K562 (cell line): Measurements from ENCODE around the gene RNF11. TPM values are rescaled to one million over a fixed set of nuclear protein-coding genes. Genes with fewer than 3 reads are reported as not detected.
A peak's percentile ranks its signal among the peaks of the same experiment; 100 is the strongest.

Experiments used
- ATAC-seq: fragments of 200-7000 bp; cut with Tn5 transposase; 3 replicates; pipeline ENCODE4 v1.9.1; 2020; ENCODE audit warnings: moderate library complexity
- BruUV-seq: library from RNA; stranded (reverse); fragments of 400-500 nt; replicated peaks from 2 replicates; lab custom pipeline; 2021; lab: Mats Ljungman, UMichigan
- CTCF ChIA-PET: fragments of 300-600 bp; formaldehyde crosslinking; extraction: SDS; loops from one replicate; lab custom pipeline; 2021; ENCODE audit warnings: low intra/inter-chr PET ratio; lab: Yijun Ruan, JAX
- POLR2A ChIA-PET: fragments of 300-600, 350-650 bp; sonication (Branson Sonifier 250); formaldehyde crosslinking; extraction: SDS; loops from one replicate; lab custom pipeline; 2021; ENCODE audit warnings: antibody characterized with exemption, inconsistent platforms; lab: Yijun Ruan, JAX
- DNase-seq, 4 experiments: peaks; one replicate each; pipeline versions ENCODE4 v3.0.0 to v3.0.0-alpha.2; 2011 to 2018; ENCODE audit warnings: low spot score in 3 of 4, mixed read lengths in 3 of 4; ENCODE audit errors: extremely low read depth in 1 of 4
- FAIRE-seq: peaks from 2 replicates; lab custom pipeline; 2011; peaks lifted over from hg19 to GRCh38; lab: Jason Lieb, UNC
- H2AFZ ChIP-seq: 2 replicates; pipeline ENCODE4 v1.6.0; 2011; ENCODE audit warnings: low read depth, low read length, control low read depth, inconsistent platforms
- H3K27ac ChIP-seq: fragments of 200-600 bp; 3 replicates; pipeline ENCODE4 v1.8.0; 2011; ENCODE audit warnings: low read depth, mild to moderate bottlenecking, control low read depth, inconsistent platforms, low read length, moderate library complexity, mixed read lengths; ENCODE audit errors: extremely low read depth
- H3K27me3 ChIP-seq, 2 experiments: fragments of 300-600 bp in 1 of 2; 2 replicates in 1 of 2; 3 replicates in 1 of 2; pipeline versions ENCODE4 v1.6.0 to v1.8.0; 2011; ENCODE audit warnings: inconsistent platforms in 2 of 2, low read length in 2 of 2, mild to moderate bottlenecking in 1 of 2, mixed read lengths in 1 of 2, moderate library complexity in 1 of 2; ENCODE audit not compliant: control insufficient read depth in 2 of 2, insufficient read depth in 2 of 2
- H3K36me3 ChIP-seq: fragments of 300-600 bp; 3 replicates; pipeline ENCODE4 v1.8.0; 2011; ENCODE audit warnings: mild to moderate bottlenecking, low read length, inconsistent platforms; ENCODE audit not compliant: control insufficient read depth, insufficient read depth
- H3K4me1 ChIP-seq, 2 experiments: fragments of 200-600 bp in 1 of 2; replicated peaks in 1 of 2; 2 replicates in 1 of 2; 3 replicates in 1 of 2; pipeline versions ENCODE4 v1.5.1 to v1.8.0; 2011; ENCODE audit warnings: inconsistent platforms in 2 of 2, low read length in 2 of 2, mild to moderate bottlenecking in 1 of 2, mixed read lengths in 1 of 2, moderate library complexity in 1 of 2; ENCODE audit not compliant: control insufficient read depth in 2 of 2, insufficient read depth in 2 of 2
- H3K4me2 ChIP-seq: 2 replicates; pipeline ENCODE4 v1.6.1; 2011; ENCODE audit warnings: low read length, control low read depth, inconsistent platforms, mixed read lengths; ENCODE audit not compliant: insufficient read depth
- H3K4me3 ChIP-seq: fragments of 200-600 bp; sonication (generic), shearing (Covaris generic); 2 replicates; pipeline ENCODE4 v1.5.1; 2016; ENCODE audit warnings: control low read depth, inconsistent platforms
- H3K79me2 ChIP-seq: fragments of 200-600 bp; 3 replicates; pipeline ENCODE4 v1.8.0; 2011; ENCODE audit warnings: low read length, inconsistent platforms; ENCODE audit not compliant: control insufficient read depth, insufficient read depth
- H3K9ac ChIP-seq, 2 experiments: 2 replicates each; pipeline versions ENCODE4 v1.6.0 to v1.6.1; 2011; ENCODE audit warnings: low read depth in 2 of 2, low read length in 2 of 2, control low read depth in 1 of 2, inconsistent platforms in 1 of 2, mild to moderate bottlenecking in 1 of 2, mixed read lengths in 1 of 2; ENCODE audit not compliant: insufficient read depth in 1 of 2
- H3K9me1 ChIP-seq: one replicate; pipeline ENCODE4 v1.6.0; 2011; ENCODE audit warnings: inconsistent platforms, mild to moderate bottlenecking, low read length, moderate library complexity; ENCODE audit not compliant: control insufficient read depth, insufficient read depth
- H3K9me3 ChIP-seq: replicated peaks from 2 replicates; pipeline ENCODE4 v1.5.1; 2011; ENCODE audit warnings: low read depth, low read length, inconsistent platforms; ENCODE audit not compliant: control insufficient read depth, insufficient read depth
- H4K20me1 ChIP-seq: replicated peaks from 2 replicates; pipeline ENCODE4 v1.6.1; 2011; ENCODE audit warnings: low read length, inconsistent platforms, mixed read lengths; ENCODE audit not compliant: control insufficient read depth, insufficient read depth
- DNMT1 ChIP-seq: fragments of 450-650 bp; IDR thresholded peaks from 2 replicates; pipeline ENCODE4 v1.6.1; 2016; ENCODE audit warnings: antibody characterized with exemption, mild to moderate bottlenecking
- FOXA1 ChIP-seq: fragments of 450-650 bp; IDR thresholded peaks from 2 replicates; pipeline ENCODE4 v1.6.1; 2016; ENCODE audit warnings: mild to moderate bottlenecking, borderline replicate concordance
- KDM4B ChIP-seq, 2 experiments: fragments of 450-650 bp in 1 of 2; sonication (generic) in 1 of 2; IDR thresholded peaks; 2 replicates each; pipeline ENCODE4 v1.6.1; 2016 to 2017; ENCODE audit warnings: borderline replicate concordance in 2 of 2, antibody characterized with exemption in 1 of 2, low read depth in 1 of 2, mild to moderate bottlenecking in 1 of 2
- NFIC ChIP-seq: fragments of 450-650 bp; IDR thresholded peaks from 2 replicates; pipeline ENCODE4 v1.6.1; 2017; ENCODE audit warnings: mild to moderate bottlenecking, inconsistent platforms
- PHB2 ChIP-seq: fragments of 450-650 bp; IDR thresholded peaks from 2 replicates; pipeline ENCODE4 v1.6.1; 2017; ENCODE audit warnings: low read depth
- YY1 ChIP-seq, 3 experiments: IDR thresholded peaks; 2 replicates each; pipeline ENCODE4 v1.6.1; 2011; ENCODE audit warnings: low read length in 2 of 3, mild to moderate bottlenecking in 2 of 3, moderate library complexity in 2 of 3, borderline replicate concordance in 1 of 3, control low read depth in 1 of 3, low read depth in 1 of 3; ENCODE audit not compliant: insufficient read depth in 3 of 3, insufficient replicate concordance in 2 of 3, control insufficient read depth in 1 of 3, insufficient read length in 1 of 3; ENCODE audit errors: extremely low read depth in 1 of 3
- WGBS: fragments of 100-300 bp; shearing (Covaris generic); methylation state at CpG from one replicate; pipeline ENCODE4 v1.1.6; 2016; ENCODE audit warnings: low coverage, mixed read lengths; ENCODE audit not compliant: insufficient coverage; ENCODE audit errors: missing lambda C conversion rate; 5-methylcytosine and 5-hydroxymethylcytosine counted together
- in situ Hi-C: fragments of 300-500 bp; cut with MboI; formaldehyde crosslinking; loops from 4 replicates; pipeline ENCODE4 v1.15.0; 2018; ENCODE audit warnings: inconsistent platforms, mixed read lengths
- intact Hi-C: fragments of 100-400 bp; cut with micrococcal nuclease; formaldehyde crosslinking; loops from 2 replicates; pipeline ENCODE4 v1.14.2; 2022
- polyA plus RNA-seq, 8 experiments: library from polyadenylated mRNA; depleted of rRNA in 4 of 8; stranded (reverse) in 5 of 8; unstranded in 3 of 8; fragments of >200 nt; fragmentation: Nextera tagmentation in 2 of 8; fragmentation: Illumina TruSeq in 1 of 8; extraction: Ambion mirVana in 2 of 8; extraction: Trizol in 1 of 8; gene quantifications; 2 replicates each; pipeline versions ENCODE4 v1.2.1 to v1.2.3, GENCODE V29; 2011 to 2014; ENCODE audit warnings: inconsistent platforms in 1 of 8, missing spikeins in 1 of 8
- total RNA-seq, 7 experiments: library from RNA; depleted of rRNA in 6 of 7; stranded (reverse); fragments of >200 nt in 6 of 7; fragmentation: Illumina TruSeq in 2 of 7; extraction: Trizol in 2 of 7; gene quantifications; 2 replicates each; pipeline versions ENCODE4 v1.2.1 to v1.2.3, GENCODE V29; 2011 to 2021; ENCODE audit warnings: low replicate concordance in 1 of 7
- TF ChIP-seq, protein P1 (sequence below): sonication (generic); formaldehyde crosslinking; IDR thresholded peaks from 2 replicates; pipeline ENCODE4 v1.8.0; 2023; ENCODE audit warnings: mild to moderate bottlenecking, missing genetic modification reagents

RNF11 gene
- total and polyA plus RNA-seq, 9 of the 15 experiments (the other 6 are each of a cell fraction or from before 2014, with no cell fraction given) = 5.7 to 34.3 (median 23.1) TPM

- H3K9me1 ChIP-seq = no peaks in the 10 kb centered on the region
- no peak overlapping the region for H3K4me2 ChIP-seq
- BruUV-seq = no TSS peak
- intact Hi-C loops (no loop called here), in situ Hi-C loops (no loop called here)
- WGBS = 52% methylated on average over 5 of the region's 5 CpGs
- FAIRE-seq (no peak), ATAC-seq (no peak), DNase-seq (no peak)
- H3K27ac ChIP-seq = no peak overlapping the region
- ChIA-PET CTCF (no interaction called here), POLR2A (interaction anchor here (1.2 kb wide), 1 partner anchor 9 kb away, joined by 3 read pairs; no protein-coding TSS in a partner anchor)
- no peak overlapping the region for H3K9ac ChIP-seq
- H4K20me1 ChIP-seq = no peaks in the 10 kb centered on the region
- H2AFZ ChIP-seq = no peak overlapping the region
- TF ChIP-seq DNMT1 (no peak), NFIC (peak; percentile 53; the same call in 1 of the 2 replicates)
- no peaks in the 10 kb centered on the region for H3K79me2 ChIP-seq
- H3K27me3 ChIP-seq = no peaks in the 10 kb centered on the region
- H3K4me1 ChIP-seq = peaks cover 18 to 42% of the 10 kb centered on the region in 2 experiments; a peak in 4 of 5 replicates
- H3K4me3 ChIP-seq = no peak overlapping the region
- H3K9me3 ChIP-seq = no peaks in the 10 kb centered on the region; the same call in 1 of the 2 replicates
- no peaks in the 10 kb centered on the region for H3K36me3 ChIP-seq
These were observed 70.9 kb downstream of the RNF11 start for GRCh38 chr1:51306950-51307349.

DNA sequence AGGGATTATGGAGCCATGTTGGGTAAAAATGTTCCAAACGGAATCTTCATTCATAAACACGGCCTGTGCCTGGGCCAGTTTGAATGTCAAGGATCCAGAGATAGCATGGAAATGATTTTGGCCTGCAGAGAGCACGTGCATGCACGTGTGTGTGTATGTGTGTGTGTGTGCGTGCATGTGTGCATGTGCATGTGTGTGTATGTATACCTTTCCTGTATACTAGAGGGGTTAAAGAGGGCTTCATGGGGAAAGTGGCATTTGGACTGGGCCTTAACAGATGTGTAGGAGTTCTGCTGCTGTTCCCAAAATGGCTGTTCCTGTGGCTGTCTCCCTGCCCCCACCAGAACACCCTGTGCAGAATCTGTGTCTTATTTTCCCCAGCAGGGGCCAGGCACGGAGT, 72.6 kb downstream of the RNF11 start:
- Histone ChIP-seq H3K9me3 (no peaks in the 10 kb centered on the region; the same call in 1 of the 2 replicates), H2AFZ (no peak overlapping the region), H3K27me3 (no peaks in the 10 kb centered on the region), H3K4me2 (no peak overlapping the region; the same call in 1 of the 2 replicates), H3K9ac (no peak overlapping the region), H3K27ac (no peak overlapping the region), H3K4me1 (peaks cover 16 to 35% of the 10 kb centered on the region in 2 experiments; a peak in 4 of 5 replicates), H3K9me1 (no peaks in the 10 kb centered on the region), H4K20me1 (no peaks in the 10 kb centered on the region), H3K4me3 (no peak overlapping the region), H3K79me2 (no peaks in the 10 kb centered on the region), H3K36me3 (no peaks in the 10 kb centered on the region)
- intact Hi-C loops = no loop called here
- ChIA-PET POLR2A (interaction anchor here (0.6 kb wide), 1 partner anchor 20 kb away, joined by 3 read pairs; no protein-coding TSS in a partner anchor), CTCF (no interaction called here)
- FAIRE-seq (no peak), DNase-seq (peak in 1 of 4 experiments; percentile 13), ATAC-seq (no peak)
- BruUV-seq = no TSS peak
- in situ Hi-C loops = no loop called here
- 63% methylated on average over 6 of the region's 6 CpGs for WGBS
- TF ChIP-seq PHB2 = no peak
- TF ChIP-seq FOXA1 = no peak
- no peak for TF ChIP-seq KDM4B (IDR thresholded peaks at IDR 0.05; ENCODE audit: borderline replicate concordance in 2 of 2, low read depth in 1 of 2)
- TF ChIP-seq YY1 (IDR thresholded peaks at IDR 0.05; ENCODE audit: borderline replicate concordance in 1 of 3, control insufficient read depth in 1 of 3, extremely low read depth in 1 of 3, insufficient read depth in 3 of 3, insufficient read length in 1 of 3, insufficient replicate concordance in 2 of 3, low read depth in 1 of 3, low read length in 2 of 3) = peak in 2 of 3 experiments; percentile 17 to 49
- TF ChIP-seq, protein P1, sequence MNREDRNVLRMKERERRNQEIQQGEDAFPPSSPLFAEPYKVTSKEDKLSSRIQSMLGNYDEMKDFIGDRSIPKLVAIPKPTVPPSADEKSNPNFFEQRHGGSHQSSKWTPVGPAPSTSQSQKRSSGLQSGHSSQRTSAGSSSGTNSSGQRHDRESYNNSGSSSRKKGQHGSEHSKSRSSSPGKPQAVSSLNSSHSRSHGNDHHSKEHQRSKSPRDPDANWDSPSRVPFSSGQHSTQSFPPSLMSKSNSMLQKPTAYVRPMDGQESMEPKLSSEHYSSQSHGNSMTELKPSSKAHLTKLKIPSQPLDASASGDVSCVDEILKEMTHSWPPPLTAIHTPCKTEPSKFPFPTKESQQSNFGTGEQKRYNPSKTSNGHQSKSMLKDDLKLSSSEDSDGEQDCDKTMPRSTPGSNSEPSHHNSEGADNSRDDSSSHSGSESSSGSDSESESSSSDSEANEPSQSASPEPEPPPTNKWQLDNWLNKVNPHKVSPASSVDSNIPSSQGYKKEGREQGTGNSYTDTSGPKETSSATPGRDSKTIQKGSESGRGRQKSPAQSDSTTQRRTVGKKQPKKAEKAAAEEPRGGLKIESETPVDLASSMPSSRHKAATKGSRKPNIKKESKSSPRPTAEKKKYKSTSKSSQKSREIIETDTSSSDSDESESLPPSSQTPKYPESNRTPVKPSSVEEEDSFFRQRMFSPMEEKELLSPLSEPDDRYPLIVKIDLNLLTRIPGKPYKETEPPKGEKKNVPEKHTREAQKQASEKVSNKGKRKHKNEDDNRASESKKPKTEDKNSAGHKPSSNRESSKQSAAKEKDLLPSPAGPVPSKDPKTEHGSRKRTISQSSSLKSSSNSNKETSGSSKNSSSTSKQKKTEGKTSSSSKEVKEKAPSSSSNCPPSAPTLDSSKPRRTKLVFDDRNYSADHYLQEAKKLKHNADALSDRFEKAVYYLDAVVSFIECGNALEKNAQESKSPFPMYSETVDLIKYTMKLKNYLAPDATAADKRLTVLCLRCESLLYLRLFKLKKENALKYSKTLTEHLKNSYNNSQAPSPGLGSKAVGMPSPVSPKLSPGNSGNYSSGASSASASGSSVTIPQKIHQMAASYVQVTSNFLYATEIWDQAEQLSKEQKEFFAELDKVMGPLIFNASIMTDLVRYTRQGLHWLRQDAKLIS (CRISPR knock-in tag) = peak; percentile 47; the same call in 1 of the 2 replicates
